ENCODE results near the gene CARM1.
"Not testable (repeated sequence)": the region's sequence is repeated elsewhere in the genome, so short reads cannot be mapped to it uniquely, and the experiment has no call there.

Gene CARM1

GRCh38 chr19:10874024-10874423 is 2.7 kb downstream of the CARM1 start:
- no peak for DNase-seq (ENCODE audit: low read depth)

GRCh38 chr19:10876459-10877240 is 5.3 kb downstream of the CARM1 start:
- no peak for DNase-seq (ENCODE audit: low read depth)

GRCh38 chr19:10877608-10878007 is 6.3 kb downstream of the CARM1 start:
- not testable (repeated sequence) for DNase-seq (ENCODE audit: low read depth)

GRCh38 chr19:10878253-10878652 is 6.9 kb downstream of the CARM1 start:
- no peak for DNase-seq (ENCODE audit: low read depth)

GRCh38 chr19:10881403-10882107 is 10.2 kb downstream of the CARM1 start:
- no peak for DNase-seq (ENCODE audit: low read depth)

- DNase-seq (ENCODE audit: low read depth), result no peak
Measured at GRCh38 chr19:10882108-10882457, 10.7 kb downstream of the CARM1 start.

- DNase-seq (ENCODE audit: low read depth), result no peak
Measured at GRCh38 chr19:10884274-10884673, 12.9 kb downstream of the CARM1 start.

- DNase-seq (ENCODE audit: low read depth), result no peak
Measured at GRCh38 chr19:10885201-10886169, 14.1 kb downstream of the CARM1 start.

GRCh38 chr19:10887616-10888367 is 16.4 kb downstream of the CARM1 start:
- DNase-seq (ENCODE audit: low read depth), result no peak

- DNase-seq (ENCODE audit: low read depth), result no peak
Measured at GRCh38 chr19:10888421-10888866, 17.1 kb downstream of the CARM1 start.

GRCh38 chr19:10889880-10890279 is 18.5 kb downstream of the CARM1 start:
- no peak for DNase-seq (ENCODE audit: low read depth)

GRCh38 chr19:10891405-10892086 is 20.2 kb downstream of the CARM1 start:
- DNase-seq (ENCODE audit: low read depth), result no peak

- no peak for DNase-seq (ENCODE audit: low read depth)
Measured at GRCh38 chr19:10892256-10892655, 20.9 kb downstream of the CARM1 start.

GRCh38 chr19:10894911-10895213 is 23.5 kb downstream of the CARM1 start:
- no peak for DNase-seq (ENCODE audit: low read depth)

- no peak for DNase-seq (ENCODE audit: low read depth)
Measured at GRCh38 chr19:10895363-10895762, 24.0 kb downstream of the CARM1 start.

GRCh38 chr19:10895920-10896319 is 24.6 kb downstream of the CARM1 start:
- DNase-seq (ENCODE audit: low read depth), result no peak

GRCh38 chr19:10896851-10897526 is 25.6 kb downstream of the CARM1 start:
- DNase-seq (ENCODE audit: low read depth), result no peak

GRCh38 chr19:10898633-10899032 is 27.3 kb downstream of the CARM1 start:
- DNase-seq (ENCODE audit: low read depth), result no peak

GRCh38 chr19:10899151-10899653 is 27.8 kb downstream of the CARM1 start:
- no peak for DNase-seq (ENCODE audit: low read depth)

- DNase-seq (ENCODE audit: low read depth), result no peak
Measured at GRCh38 chr19:10907925-10908324, 36.6 kb downstream of the CARM1 start.

Measured in activated T-helper 9 cell treated with anti-CD3 and anti-CD28 coated beads, Interleukin-2, amount 50 U/mL, for 16 hours (primary cell).